Adrenal gland (tissue), 12 donors: ENCODE data around the gene EFNB1. TPM values are rescaled to one million over a fixed set of nuclear protein-coding genes. Genes with fewer than 3 reads are reported as not detected.

Source experiments
- DNase-seq, 7 donors: peaks; one replicate each; pipeline ENCODE4 v3.0.0-alpha.2; 2019 to 2020
- H3K27ac ChIP-seq, 5 donors: fragments of 200-600 bp; sonication (generic) in 4 of 5; 1 replicate in 3 of 5; 2 replicates in 2 of 5; pipeline versions ENCODE4 v1.5.1 to v1.8.0; 2016 to 2020; ENCODE audit warnings: mild to moderate bottlenecking in 1 of 5
- H3K27me3 ChIP-seq: fragments of 200-600 bp; 2 replicates; pipeline ENCODE4 v1.8.0; 2021
- H3K36me3 ChIP-seq, 2 donors: fragments of 200-600 bp; replicated peaks in 1 of 2; 1 replicate in 1 of 2; 2 replicates in 1 of 2; pipeline versions ENCODE4 v1.5.1 to v1.8.0; 2018 to 2022
- H3K4me1 ChIP-seq, 2 donors: fragments of 200-600 bp; replicated peaks in 1 of 2; 1 replicate in 1 of 2; 2 replicates in 1 of 2; pipeline versions ENCODE4 v1.5.1 to v1.8.0; 2018 to 2021
- H3K4me3 ChIP-seq, 4 donors: fragments of 200-600 bp; sonication (generic) in 3 of 4; one replicate each; pipeline ENCODE4 v1.5.1; 2016 to 2018
- H3K9me3 ChIP-seq, 3 donors: fragments of 200-600 bp; sonication (generic) in 1 of 3; replicated peaks in 1 of 3; 1 replicate in 2 of 3; 2 replicates in 1 of 3; pipeline versions ENCODE4 v1.5.1 to v1.8.0; 2016 to 2021
- CTCF ChIP-seq, 6 experiments: fragments of 450-650 bp in 4 of 6; fragments of 200-600 bp in 2 of 6; sonication (generic) in 1 of 6; IDR thresholded peaks; 1 replicate in 5 of 6; 2 replicates in 1 of 6; pipeline versions ENCODE4 v1.5.1 to v1.8.0; 2016 to 2021; ENCODE audit warnings: antibody characterized with exemption in 6 of 6, mild to moderate bottlenecking in 2 of 6, moderate library complexity in 1 of 6
- POLR2A ChIP-seq, 2 donors: fragments of 450-650 bp; IDR thresholded peaks; one replicate each; pipeline ENCODE4 v1.6.1; 2017; ENCODE audit warnings: antibody characterized with exemption in 2 of 2, mild to moderate bottlenecking in 2 of 2, moderate library complexity in 1 of 2
- WGBS, 4 donors: extraction: QIAGEN DNeasy Blood & Tissue Kit in 2 of 4; methylation state at CpG; one replicate each; pipeline versions ENCODE4 v1.1.5 to v1.1.7; 2013 to 2017; 5-methylcytosine and 5-hydroxymethylcytosine counted together
- intact Hi-C, 2 donors: fragments of 100-400 bp; cut with DNase I; formaldehyde crosslinking; loops; one replicate each; pipeline versions ENCODE4 v1.14.1 to v1.15.0; 2022 to 2023
- polyA plus RNA-seq, 3 donors: library from polyadenylated mRNA; stranded (reverse); fragments of 200-250 nt in 2 of 3; fragments of 350-450 nt in 1 of 3; fragmentation: Illumina TruSeq in 1 of 3; extraction: RNeasy Lipid Tissue Mini Kit (QIAGEN cat#74804) in 1 of 3; gene quantifications; one replicate each; pipeline ENCODE4 v1.2.3, GENCODE V29; 2013 to 2014
- total RNA-seq, 9 donors: library from RNA; depleted of rRNA in 4 of 9; stranded (reverse); fragments of >200 nt in 4 of 9; fragments of 120-200 nt in 1 of 9; fragmentation: NEBNext Ultra II Directional in 1 of 9; extraction: Animal tissue kit (Norgen Biotek cat#: 25700) in 1 of 9; gene quantifications; one replicate each; pipeline versions ENCODE4 v1.1.0 to v1.2.4, GENCODE V29; 2013 to 2023
- donor health status: healthy with polysubstance abuse.
- donor health status: Bipolar disorder and iron deficiency.
- donor health status: DM: yes; HTN: yes; CAD: no.
- donor health status: DM: no; HTN: no; CAD: no.
- donor health status: DM: no; HTN: no; CAD: no.
- donor health status: DM: yes; HTN: yes; CAD: no.

Gene EFNB1
- total and polyA plus RNA-seq, 12 donors = 14.0 to 66.5 (median 40.5) TPM

GRCh38 chrX:68878977-68879645, 50.3 kb downstream of the EFNB1 start:
- no peaks in the 10 kb centered on the region for H3K4me1 ChIP-seq
- peaks cover 18% of the 10 kb centered on the region for H3K27me3 ChIP-seq
- no peak for TF ChIP-seq POLR2A (IDR thresholded peaks at IDR 0.05)
- no peak for TF ChIP-seq CTCF (IDR thresholded peaks at IDR 0.05)
- H3K36me3 ChIP-seq = no peaks in the 10 kb centered on the region
- H3K27ac ChIP-seq = no peak overlapping the region
- intact Hi-C loops = no loop called here
- 74 to 92% (median 83%) methylated on average over 8 to 11 of the region's 11 CpGs; no CpG with 5 or more reads in 1 of the 4 donors for WGBS, 4 donors
- no peak for DNase-seq
- H3K4me3 ChIP-seq = no peak overlapping the region
- H3K9me3 ChIP-seq = no peaks in the 10 kb centered on the region

- no peaks in the 10 kb centered on the region for H3K36me3 ChIP-seq
- no peaks in the 10 kb centered on the region for H3K4me1 ChIP-seq
- no peak for DNase-seq
- no peak overlapping the region for H3K4me3 ChIP-seq
- 54 to 83% (median 78%) methylated on average over 7 to 9 of the region's 9 CpGs for WGBS, 4 donors
- H3K27ac ChIP-seq = no peak overlapping the region
- peaks cover 18% of the 10 kb centered on the region for H3K27me3 ChIP-seq
- no peaks in the 10 kb centered on the region for H3K9me3 ChIP-seq
- no peak for TF ChIP-seq POLR2A (IDR thresholded peaks at IDR 0.05)
- no peak for TF ChIP-seq CTCF (IDR thresholded peaks at IDR 0.05)
- intact Hi-C loops = no loop called here
Measured at GRCh38 chrX:68880846-68881552, 52.2 kb downstream of the EFNB1 start.

GRCh38 chrX:68881911-68882310, 53.1 kb downstream of the EFNB1 start:
- Histone ChIP-seq H3K9me3 (no peaks in the 10 kb centered on the region), H3K27ac (no peak overlapping the region), H3K36me3 (no peaks in the 10 kb centered on the region), H3K4me1 (no peaks in the 10 kb centered on the region), H3K27me3 (peaks cover 21% of the 10 kb centered on the region), H3K4me3 (no peak overlapping the region)
- 47 to 84% (median 64%) methylated on average over 4 to 5 of the region's 5 CpGs for WGBS, 4 donors
- TF ChIP-seq POLR2A (IDR thresholded peaks at IDR 0.05) (no peak), CTCF (IDR thresholded peaks at IDR 0.05) (no peak)
- DNase-seq = no peak
- intact Hi-C loops = no loop called here

GRCh38 chrX:68883800-68884199, 55.0 kb downstream of the EFNB1 start:
- intact Hi-C loops = no loop called here
- H3K9me3 ChIP-seq = no peaks in the 10 kb centered on the region
- 53 to 86% (median 73%) methylated on average over 1 to 2 of the region's 2 CpGs for WGBS, 4 donors
- no peak for TF ChIP-seq POLR2A (IDR thresholded peaks at IDR 0.05)
- TF ChIP-seq CTCF (IDR thresholded peaks at IDR 0.05) = no peak
- H3K27me3 ChIP-seq = peaks cover 22% of the 10 kb centered on the region
- DNase-seq = no peak
- H3K27ac ChIP-seq = no peak overlapping the region
- H3K36me3 ChIP-seq = no peaks in the 10 kb centered on the region
- no peaks in the 10 kb centered on the region for H3K4me1 ChIP-seq
- no peak overlapping the region for H3K4me3 ChIP-seq
